GM19328 (cell line): ENCODE data around the gene KCNN1.
"Not testable (repeated sequence)": the region's sequence is repeated elsewhere in the genome, so short reads cannot be mapped to it uniquely, and the experiment has no call there.

Experiments used
- ATAC-seq: cut with Tn5 transposase; IDR thresholded peaks from one replicate; pipeline ENCODE4 v1.9.1; 2021; ENCODE audit warnings: mild to moderate bottlenecking, moderate library complexity; ENCODE audit not compliant: unreplicated experiment

Gene KCNN1

GRCh38 chr19:17967257-17968051 is 547 bp downstream of the KCNN1 start:
- no peak for ATAC-seq

GRCh38 chr19:17968362-17968761 is 1.5 kb downstream of the KCNN1 start:
- no peak for ATAC-seq

GRCh38 chr19:17969096-17969792 is 2.3 kb downstream of the KCNN1 start:
- ATAC-seq = no peak

GRCh38 chr19:17972230-17972629 is 5.3 kb downstream of the KCNN1 start:
- ATAC-seq = no peak

- ATAC-seq = no peak
Measured at GRCh38 chr19:17973759-17974158, 6.9 kb downstream of the KCNN1 start.

GRCh38 chr19:17974551-17974950 is 7.6 kb downstream of the KCNN1 start:
- ATAC-seq = no peak

GRCh38 chr19:17975032-17975431 is 8.1 kb downstream of the KCNN1 start:
- ATAC-seq = no peak

- no peak for ATAC-seq
Measured at GRCh38 chr19:17977021-17977420, 10.1 kb downstream of the KCNN1 start.

- no peak for ATAC-seq
Measured at GRCh38 chr19:17977488-17977887, 10.6 kb downstream of the KCNN1 start.

- no peak for ATAC-seq
Measured at GRCh38 chr19:17981611-17982010, 14.7 kb downstream of the KCNN1 start.

GRCh38 chr19:17982430-17982829 is 15.5 kb downstream of the KCNN1 start:
- no peak for ATAC-seq

- ATAC-seq = no peak
Measured at GRCh38 chr19:17985037-17985818, 18.3 kb downstream of the KCNN1 start.

- not testable (repeated sequence) for ATAC-seq
Measured at GRCh38 chr19:17986569-17986968, 19.7 kb downstream of the KCNN1 start.

- no peak for ATAC-seq
Measured at GRCh38 chr19:17988161-17988560, 21.3 kb downstream of the KCNN1 start.

- ATAC-seq = no peak
Measured at GRCh38 chr19:17989425-17990094, 22.7 kb downstream of the KCNN1 start.

GRCh38 chr19:17993076-17993813 is 26.3 kb downstream of the KCNN1 start:
- ATAC-seq = no peak

GRCh38 chr19:17996826-17997316 is 30.0 kb downstream of the KCNN1 start:
- ATAC-seq = no peak

GRCh38 chr19:17997969-17998826 is 31.3 kb downstream of the KCNN1 start:
- ATAC-seq = no peak

GRCh38 chr19:17998827-17999150 is 31.9 kb downstream of the KCNN1 start:
- no peak for ATAC-seq
